IMR-90 (cell line): ENCODE data around the gene MEF2A. TPM values are rescaled to one million over a fixed set of nuclear protein-coding genes. Genes with fewer than 3 reads are reported as not detected.

ENCODE experiments used
- ATAC-seq: fragments of 200-7000 bp; cut with Tn5 transposase; 2 replicates; pipeline ENCODE4 v1.9.1; 2020; ENCODE audit warnings: low read depth, mild to moderate bottlenecking, moderate library complexity
- BruUV-seq: library from RNA; stranded (reverse); fragments of 400-500 nt; replicated peaks from 2 replicates; lab custom pipeline; 2021; lab: Mats Ljungman, UMichigan
- CTCF ChIA-PET: fragments of 300-600 bp; formaldehyde crosslinking; extraction: SDS; loops from one replicate; lab custom pipeline; 2021; ENCODE audit warnings: antibody characterized with exemption; lab: Yijun Ruan, JAX
- POLR2A ChIA-PET: fragments of 300-600 bp; sonication (Branson Sonifier 250); formaldehyde crosslinking; loops from one replicate; lab custom pipeline; 2022; ENCODE audit warnings: antibody characterized with exemption; ENCODE audit not compliant: unreplicated experiment; lab: Charles Lee
- DNase-seq: peaks from one replicate; pipeline ENCODE4 v3.0.0; 2013
- H2AFZ ChIP-seq: replicated peaks from 2 replicates; pipeline ENCODE3; 2013; ENCODE audit warnings: low read length, mild to moderate bottlenecking; ENCODE audit not compliant: poor library complexity
- H2AK5ac ChIP-seq: 2 replicates; pipeline ENCODE4 v1.6.1; 2013; ENCODE audit warnings: low read depth, low read length, inconsistent platforms
- H2AK9ac ChIP-seq: replicated peaks from 2 replicates; pipeline ENCODE3; 2013; ENCODE audit warnings: mild to moderate bottlenecking, low read depth, low read length, moderate library complexity; ENCODE audit not compliant: poor library complexity
- H2BK120ac ChIP-seq: 2 replicates; pipeline ENCODE4 v1.6.1; 2013; ENCODE audit warnings: low read depth, low read length, inconsistent platforms
- H2BK15ac ChIP-seq: 3 replicates; pipeline ENCODE4 v1.6.1; 2013; ENCODE audit warnings: low read depth, low read length, inconsistent platforms
- H2BK20ac ChIP-seq: 2 replicates; pipeline ENCODE4 v1.6.1; 2013; ENCODE audit warnings: low read depth, mild to moderate bottlenecking, inconsistent platforms, low read length, moderate library complexity
- H2BK5ac ChIP-seq: 2 replicates; pipeline ENCODE4 v1.6.1; 2013; ENCODE audit warnings: mild to moderate bottlenecking, low read depth, low read length, inconsistent platforms; ENCODE audit not compliant: poor library complexity, severe bottlenecking
- H3K14ac ChIP-seq: replicated peaks from 2 replicates; pipeline ENCODE4 v1.6.1; 2013; ENCODE audit warnings: low read depth, low read length, inconsistent platforms
- H3K18ac ChIP-seq: 2 replicates; pipeline ENCODE4 v1.6.1; 2013; ENCODE audit warnings: low read depth, low read length, control low read depth
- H3K23ac ChIP-seq: 2 replicates; pipeline ENCODE4 v1.6.1; 2013; ENCODE audit warnings: low read depth, low read length, inconsistent platforms
- H3K27ac ChIP-seq: 2 replicates; pipeline ENCODE4 v1.5.1; 2013; ENCODE audit warnings: mild to moderate bottlenecking, control low read depth, low read length; ENCODE audit not compliant: insufficient read depth
- H3K27me3 ChIP-seq: 2 replicates; pipeline ENCODE4 v1.6.1; 2013; ENCODE audit warnings: low read length; ENCODE audit not compliant: control insufficient read depth, insufficient read depth
- H3K36me3 ChIP-seq: 2 replicates; pipeline ENCODE4 v1.6.1; 2013; ENCODE audit warnings: low read length, mixed read lengths; ENCODE audit not compliant: control insufficient read depth, insufficient read depth
- H3K4ac ChIP-seq: 2 replicates; pipeline ENCODE4 v1.6.1; 2013; ENCODE audit warnings: low read depth, low read length, inconsistent platforms
- H3K4me1 ChIP-seq: 2 replicates; pipeline ENCODE4 v1.6.1; 2013; ENCODE audit warnings: low read length, mixed read lengths; ENCODE audit not compliant: control insufficient read depth, insufficient read depth
- H3K4me2 ChIP-seq: 2 replicates; pipeline ENCODE4 v1.6.1; 2013; ENCODE audit warnings: low read depth, mild to moderate bottlenecking, control low read depth, low read length, moderate library complexity
- H3K4me3 ChIP-seq: 2 replicates; pipeline ENCODE4 v1.5.1; 2013; ENCODE audit warnings: low read depth, mild to moderate bottlenecking, control low read depth, low read length, moderate library complexity; ENCODE audit not compliant: insufficient read depth
- H3K56ac ChIP-seq: 2 replicates; pipeline ENCODE4 v1.6.1; 2013; ENCODE audit warnings: low read length, inconsistent platforms; ENCODE audit not compliant: insufficient read depth; ENCODE audit errors: extremely low read depth
- H3K79me1 ChIP-seq, 2 experiments: 2 replicates each; pipeline ENCODE4 v1.6.1; 2013; ENCODE audit warnings: low read length in 2 of 2, inconsistent platforms in 1 of 2, low read depth in 1 of 2
- H3K9ac ChIP-seq: 2 replicates; pipeline ENCODE4 v1.6.1; 2013; ENCODE audit warnings: low read depth, low read length, control low read depth
- H3K9me1 ChIP-seq: 2 replicates; pipeline ENCODE4 v1.6.1; 2013; ENCODE audit warnings: low read length, inconsistent platforms; ENCODE audit not compliant: insufficient read depth
- H3K9me3 ChIP-seq: 2 replicates; pipeline ENCODE4 v1.6.1; 2013; ENCODE audit warnings: low read length; ENCODE audit not compliant: control insufficient read depth, insufficient read depth
- H4K20me1 ChIP-seq: 2 replicates; pipeline ENCODE4 v1.6.1; 2013; ENCODE audit warnings: low read length, inconsistent platforms; ENCODE audit not compliant: insufficient read depth
- H4K5ac ChIP-seq: 2 replicates; pipeline ENCODE4 v1.6.1; 2013; ENCODE audit warnings: mild to moderate bottlenecking, low read depth, low read length, control low read depth
- H4K8ac ChIP-seq, 2 experiments: 2 replicates each; pipeline ENCODE4 v1.6.1; 2013; ENCODE audit warnings: low read depth in 2 of 2, low read length in 2 of 2, control low read depth in 1 of 2, inconsistent platforms in 1 of 2
- H4K91ac ChIP-seq: 2 replicates; pipeline ENCODE4 v1.6.1; 2013; ENCODE audit warnings: low read depth, low read length, inconsistent platforms; ENCODE audit not compliant: insufficient read depth
- BHLHE40 ChIP-seq: fragments of 150-350 bp; IDR thresholded peaks from 2 replicates; pipeline ENCODE4 v1.6.1; 2016; ENCODE audit warnings: mild to moderate bottlenecking, low read depth, low read length
- CEBPB ChIP-seq: IDR thresholded peaks from 2 replicates; pipeline ENCODE4 v1.6.1; 2012; ENCODE audit warnings: low read depth, low read length, improper control_type of control experiment
- CHD1 ChIP-seq: IDR thresholded peaks from 2 replicates; pipeline ENCODE4 v1.6.1; 2012; ENCODE audit warnings: low read depth, low read length, improper control_type of control experiment
- FOS ChIP-seq: fragments of 150-350 bp; IDR thresholded peaks from 2 replicates; pipeline ENCODE4 v1.6.1; 2016; ENCODE audit warnings: low read depth, low read length
- MAZ ChIP-seq: IDR thresholded peaks from 2 replicates; pipeline ENCODE4 v1.6.1; 2012; ENCODE audit warnings: low read depth, mild to moderate bottlenecking, low read length, improper control_type of control experiment, moderate library complexity, borderline replicate concordance
- MXI1 ChIP-seq: IDR thresholded peaks from 2 replicates; pipeline ENCODE4 v1.6.1; 2012; ENCODE audit warnings: low read depth, mild to moderate bottlenecking, low read length, moderate library complexity, borderline replicate concordance
- RAD21 ChIP-seq: IDR thresholded peaks from 2 replicates; pipeline ENCODE4 v1.6.1; 2012; ENCODE audit warnings: low read length, improper control_type of control experiment
- RCOR1 ChIP-seq: IDR thresholded peaks from 2 replicates; pipeline ENCODE4 v1.6.1; 2012; ENCODE audit warnings: mild to moderate bottlenecking, low read length, improper control_type of control experiment; ENCODE audit not compliant: insufficient replicate concordance
- RFX5 ChIP-seq: IDR thresholded peaks from 2 replicates; pipeline ENCODE4 v1.8.0; 2012; ENCODE audit warnings: low read depth, mild to moderate bottlenecking, low read length, moderate library complexity
- SMC3 ChIP-seq: fragments of 150-350 bp; IDR thresholded peaks from 2 replicates; pipeline ENCODE4 v1.6.1; 2016; ENCODE audit warnings: low read depth, mild to moderate bottlenecking, antibody characterized with exemption, low read length, moderate library complexity
- WGBS, 2 experiments: methylation state at CpG; one replicate each; pipeline versions ENCODE4 v1.1.5 to v1.1.7; 2013; ENCODE audit warnings: missing lambda C conversion rate in 2 of 2; ENCODE audit not compliant: insufficient read length in 1 of 2; ENCODE audit errors: extremely low coverage in 2 of 2; 5-methylcytosine and 5-hydroxymethylcytosine counted together
- dilution Hi-C: fragments of 300-500 bp; cut with HindIII; formaldehyde crosslinking; loops from one replicate; pipeline ENCODE4 v1.14.3; 2018; ENCODE audit warnings: low sequenced_read_pairs; ENCODE audit not compliant: unreplicated experiment
- in situ Hi-C: fragments of 300-500 bp; cut with MboI; formaldehyde crosslinking; loops from 3 replicates; pipeline ENCODE4 v1.14.3; 2019; ENCODE audit warnings: low sequenced_read_pairs, inconsistent platforms, mixed read lengths
- intact Hi-C: fragments of 100-400 bp; cut with micrococcal nuclease; formaldehyde crosslinking; loops from 2 replicates; pipeline ENCODE4 v1.10.0; 2022
- polyA plus RNA-seq, 3 experiments: library from polyadenylated mRNA; depleted of rRNA; stranded (reverse); fragments of >200 nt; gene quantifications; 2 replicates each; pipeline ENCODE4 v1.2.3, GENCODE V29; 2012; ENCODE audit warnings: low replicate concordance in 1 of 3
- total RNA-seq: library from RNA; depleted of rRNA; stranded (reverse); fragments of >200 nt; gene quantifications from 2 replicates; pipeline ENCODE4 v1.2.3, GENCODE V29; 2012
- TF ChIP-seq, protein P1 (sequence below): fragments of 150-350 bp; IDR thresholded peaks from 2 replicates; pipeline ENCODE4 v1.6.1; 2017; ENCODE audit warnings: mild to moderate bottlenecking, antibody characterized with exemption, low read length, low read depth

MEF2A gene
- total and polyA plus RNA-seq, 2 of the 4 experiments (the other 2 are of a cell fraction), result 16.1 to 16.7 TPM

DNA sequence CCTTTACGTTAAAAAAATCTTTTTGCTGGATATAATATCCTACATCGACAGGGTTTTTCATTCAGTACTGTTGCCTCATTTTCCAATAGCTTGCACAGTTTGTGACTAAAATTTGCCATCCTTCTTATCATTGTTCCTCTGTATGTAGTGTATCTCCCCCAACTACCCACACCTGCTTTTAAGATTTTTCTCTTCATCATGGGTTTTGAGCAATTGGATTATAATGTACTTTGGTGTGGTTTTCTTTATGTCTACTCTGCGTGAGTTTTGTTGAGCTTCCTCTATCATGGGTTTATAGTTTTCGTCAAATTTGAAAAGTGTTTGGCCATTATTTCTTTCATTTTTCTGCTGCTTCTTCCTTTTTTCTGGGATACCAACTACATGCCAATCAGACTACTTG is 39.6 kb upstream of the MEF2A start:
- Histone ChIP-seq H2BK5ac (no peak overlapping the region), H3K9me3 (peaks cover 5% of the 10 kb centered on the region; the same call in 1 of the 2 replicates), H2AFZ (no peak overlapping the region), H3K23ac (no peak overlapping the region), H4K20me1 (no peaks in the 10 kb centered on the region), H3K4me1 (no peaks in the 10 kb centered on the region), H4K8ac (no peak overlapping the region), H4K91ac (no peak overlapping the region), H2AK9ac (no peak overlapping the region), H3K4me3 (no peak overlapping the region), H3K79me1 (no peaks in the 10 kb centered on the region), H3K18ac (no peak overlapping the region), H3K9me1 (no peaks in the 10 kb centered on the region), H2AK5ac (no peak overlapping the region), H2BK20ac (no peak overlapping the region), H3K14ac (no peak overlapping the region), H3K4ac (no peak overlapping the region), H3K27me3 (peaks cover 3% of the 10 kb centered on the region; the same call in 1 of the 2 replicates), H3K9ac (no peak overlapping the region), H2BK15ac (no peak overlapping the region), H3K27ac (no peak overlapping the region), H3K36me3 (no peaks in the 10 kb centered on the region), H4K5ac (no peak overlapping the region), H2BK120ac (no peak overlapping the region), H3K4me2 (no peak overlapping the region), H3K56ac (no peak overlapping the region)
- in situ Hi-C loops (no loop called here), dilution Hi-C loops (no loop called here), intact Hi-C loops (no loop called here)
- no TSS peak for BruUV-seq
- TF ChIP-seq, protein P1, sequence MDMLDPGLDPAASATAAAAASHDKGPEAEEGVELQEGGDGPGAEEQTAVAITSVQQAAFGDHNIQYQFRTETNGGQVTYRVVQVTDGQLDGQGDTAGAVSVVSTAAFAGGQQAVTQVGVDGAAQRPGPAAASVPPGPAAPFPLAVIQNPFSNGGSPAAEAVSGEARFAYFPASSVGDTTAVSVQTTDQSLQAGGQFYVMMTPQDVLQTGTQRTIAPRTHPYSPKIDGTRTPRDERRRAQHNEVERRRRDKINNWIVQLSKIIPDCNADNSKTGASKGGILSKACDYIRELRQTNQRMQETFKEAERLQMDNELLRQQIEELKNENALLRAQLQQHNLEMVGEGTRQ, result no peak
- TF ChIP-seq MAZ, result no peak
- no peak for TF ChIP-seq BHLHE40
- no peak for TF ChIP-seq SMC3
- no peak for TF ChIP-seq MXI1
- TF ChIP-seq CEBPB, result no peak
- no peak for TF ChIP-seq RCOR1
- no peak for TF ChIP-seq RAD21
- TF ChIP-seq RFX5, result no peak
- no peak for TF ChIP-seq CHD1
- no peak for TF ChIP-seq FOS
- DNase-seq, result no peak
- no peak for ATAC-seq
- no CpG with 5 or more reads among the region's 4 CpGs for WGBS, 2 experiments
- POLR2A ChIA-PET, result no interaction called here
- CTCF ChIA-PET, result no interaction called here
